Stimulated activated CD4-positive, alpha-beta T cell treated with anti-CD3 and anti-CD28 coated beads, Interleukin-4, amount 100 ng/mL, for 4 hours (primary cell): ENCODE results near the gene HIPK3.

Source experiments
- DNase-seq, 2 experiments: peaks; one replicate each; pipeline ENCODE4 v3.0.0-alpha.2; 2020

Gene HIPK3

GRCh38 chr11:33399421-33399820 lies 142.2 kb downstream of the HIPK3 start:
- no peak for DNase-seq

GRCh38 chr11:33402066-33402465 lies 144.9 kb downstream of the HIPK3 start:
- DNase-seq, result no peak

- DNase-seq, result no peak
Observed at GRCh38 chr11:33403344-33403743, 146.2 kb downstream of the HIPK3 start.

GRCh38 chr11:33405834-33406602 lies 148.8 kb downstream of the HIPK3 start:
- DNase-seq, result no peak
